ENCODE measurements around the gene CLCNKA. TPM values are rescaled to one million over a fixed set of nuclear protein-coding genes. Genes with fewer than 3 reads are reported as not detected.

The CLCNKA gene
- total RNA-seq, 1 donor from 2014 or later = 2.2 TPM

DNA sequence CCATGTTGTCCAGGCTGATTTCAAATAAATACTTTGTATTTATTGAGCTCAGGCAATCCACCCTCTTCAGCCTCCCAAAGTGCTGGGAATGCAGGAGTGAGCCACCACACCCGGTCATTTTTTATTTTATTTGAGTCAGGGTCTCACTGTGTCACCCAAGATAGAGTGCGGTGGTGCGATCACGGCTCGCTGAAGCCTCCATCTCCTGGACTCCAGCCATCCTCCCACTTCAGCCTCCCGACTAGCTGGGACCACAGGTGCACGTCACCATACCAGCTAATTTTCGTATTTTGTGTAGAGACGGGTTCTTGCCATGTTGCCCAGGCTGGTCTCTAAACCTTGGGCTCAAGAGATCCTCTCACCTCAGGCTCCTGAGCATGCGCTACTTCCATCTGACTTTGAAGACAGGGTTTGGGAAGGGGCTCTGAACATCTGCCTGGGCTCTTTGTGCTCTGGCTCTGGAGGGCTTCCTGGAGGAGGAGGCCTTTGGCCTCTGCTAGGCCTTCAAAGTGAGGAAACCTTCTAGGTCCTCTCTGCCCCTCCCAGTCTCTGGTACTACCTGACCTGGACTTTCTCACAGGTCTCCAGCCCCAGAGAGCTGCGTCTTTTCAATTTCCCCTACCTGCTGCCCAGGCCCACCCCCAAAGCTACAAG lies 9.8 kb upstream of the CLCNKA start:
- H3K36me3 Mint-ChIP-seq (ENCODE audit: insufficient read depth) = no peaks in the 10 kb centered on the region
- TF ChIP-seq, protein P1, sequence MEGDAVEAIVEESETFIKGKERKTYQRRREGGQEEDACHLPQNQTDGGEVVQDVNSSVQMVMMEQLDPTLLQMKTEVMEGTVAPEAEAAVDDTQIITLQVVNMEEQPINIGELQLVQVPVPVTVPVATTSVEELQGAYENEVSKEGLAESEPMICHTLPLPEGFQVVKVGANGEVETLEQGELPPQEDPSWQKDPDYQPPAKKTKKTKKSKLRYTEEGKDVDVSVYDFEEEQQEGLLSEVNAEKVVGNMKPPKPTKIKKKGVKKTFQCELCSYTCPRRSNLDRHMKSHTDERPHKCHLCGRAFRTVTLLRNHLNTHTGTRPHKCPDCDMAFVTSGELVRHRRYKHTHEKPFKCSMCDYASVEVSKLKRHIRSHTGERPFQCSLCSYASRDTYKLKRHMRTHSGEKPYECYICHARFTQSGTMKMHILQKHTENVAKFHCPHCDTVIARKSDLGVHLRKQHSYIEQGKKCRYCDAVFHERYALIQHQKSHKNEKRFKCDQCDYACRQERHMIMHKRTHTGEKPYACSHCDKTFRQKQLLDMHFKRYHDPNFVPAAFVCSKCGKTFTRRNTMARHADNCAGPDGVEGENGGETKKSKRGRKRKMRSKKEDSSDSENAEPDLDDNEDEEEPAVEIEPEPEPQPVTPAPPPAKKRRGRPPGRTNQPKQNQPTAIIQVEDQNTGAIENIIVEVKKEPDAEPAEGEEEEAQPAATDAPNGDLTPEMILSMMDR (IDR thresholded peaks at IDR 0.05; ENCODE audit: unreplicated experiment) = no peak
- H3K4me1 Mint-ChIP-seq (ENCODE audit: low read depth) = peaks cover 11% of the 10 kb centered on the region
- no peaks in the 10 kb centered on the region for H3K9me3 Mint-ChIP-seq (ENCODE audit: low read depth)
- H3K27me3 Mint-ChIP-seq = no peaks in the 10 kb centered on the region
- H3K27ac Mint-ChIP-seq = peak overlapping the region; percentile 52
- H3K4me3 Mint-ChIP-seq (ENCODE audit: low read depth) = no peak overlapping the region
- no peak for DNase-seq (ENCODE audit: low spot score, unreplicated experiment)

DNA sequence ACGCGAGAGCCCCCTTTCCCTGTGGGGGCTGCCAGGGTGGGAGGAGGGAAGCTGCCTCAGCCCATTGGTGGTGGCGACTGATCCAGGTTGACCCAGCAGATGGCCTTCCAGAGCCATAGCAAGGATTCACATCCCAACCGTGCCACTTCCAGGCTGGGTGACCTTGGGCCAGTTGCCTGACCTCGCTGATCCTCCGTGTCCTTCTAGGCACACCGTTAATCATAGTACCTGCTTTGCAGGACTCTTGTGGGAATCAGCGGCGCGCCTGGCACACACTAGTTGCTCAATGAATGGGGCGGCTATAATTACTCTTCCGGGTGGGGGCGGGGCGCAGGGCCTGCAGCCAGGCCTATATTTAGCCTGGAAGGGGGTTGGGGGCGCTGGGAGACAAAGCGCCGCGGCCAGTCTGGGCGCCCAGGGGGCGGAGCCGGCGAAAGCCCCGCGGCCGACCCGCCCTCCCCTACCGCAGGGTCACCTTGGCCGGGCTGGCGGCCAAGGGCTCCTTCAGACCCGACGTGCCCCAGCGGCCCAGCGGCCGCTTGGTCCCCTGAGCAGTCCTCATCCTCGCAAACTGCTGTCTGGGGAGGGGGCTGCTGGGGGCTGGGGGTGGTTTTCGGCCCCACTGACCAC lies 9.1 kb upstream of the CLCNKA start:
- Mint-ChIP-seq H3K9me3 (ENCODE audit: low read depth) (no peaks in the 10 kb centered on the region), H3K4me3 (ENCODE audit: low read depth) (peak overlapping the region; percentile 41), H3K27me3 (no peaks in the 10 kb centered on the region), H3K27ac (no peak overlapping the region), H3K36me3 (ENCODE audit: insufficient read depth) (no peaks in the 10 kb centered on the region), H3K4me1 (ENCODE audit: low read depth) (peaks cover 13% of the 10 kb centered on the region)
- DNase-seq (ENCODE audit: low spot score, unreplicated experiment) = peak; percentile 47
- TF ChIP-seq, protein P1 (IDR thresholded peaks at IDR 0.05; ENCODE audit: unreplicated experiment) = no peak

DNA sequence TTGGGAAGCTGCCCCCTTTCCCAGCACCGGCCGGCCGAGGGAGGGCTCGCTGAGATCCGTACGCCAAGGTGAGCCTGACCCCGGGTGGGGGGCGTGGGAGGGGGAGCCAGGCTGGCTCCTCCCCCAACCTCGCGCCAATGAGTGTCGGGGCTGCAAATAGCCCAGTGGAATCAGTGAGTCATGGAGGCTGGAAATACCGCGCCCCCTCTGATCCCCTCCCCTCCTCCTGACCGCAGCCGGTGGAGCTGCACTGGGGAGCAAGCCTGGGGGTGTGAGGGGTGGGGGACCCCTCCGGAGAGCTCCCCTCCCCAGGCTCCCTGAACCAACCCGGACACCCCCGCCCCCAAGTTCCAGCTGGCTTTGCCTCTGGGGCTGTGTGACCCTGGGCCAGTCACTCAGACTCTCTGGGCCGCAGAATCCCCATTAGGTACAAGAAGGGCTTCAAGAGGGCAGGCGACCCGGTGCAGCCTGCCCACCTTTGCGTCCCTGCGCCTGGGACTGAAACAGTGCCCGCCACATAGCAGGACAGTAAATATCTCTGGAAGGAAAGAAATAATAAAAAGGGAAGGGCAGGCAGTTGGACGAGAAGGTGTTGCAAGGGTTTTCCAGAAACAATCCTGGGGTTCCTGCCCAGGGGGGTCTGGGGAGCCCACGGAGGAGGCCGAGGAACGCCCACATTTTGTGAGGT lies 8.5 kb upstream of the CLCNKA start:
- H3K27ac Mint-ChIP-seq = no peak overlapping the region
- TF ChIP-seq, protein P1 (IDR thresholded peaks at IDR 0.05; ENCODE audit: unreplicated experiment) = no peak
- peak overlapping the region; percentile 31 for H3K4me3 Mint-ChIP-seq (ENCODE audit: low read depth)
- peaks cover 1% of the 10 kb centered on the region for H3K27me3 Mint-ChIP-seq
- DNase-seq (ENCODE audit: low spot score, unreplicated experiment) = peak; percentile 49
- peaks cover 13% of the 10 kb centered on the region for H3K4me1 Mint-ChIP-seq (ENCODE audit: low read depth)
- no peaks in the 10 kb centered on the region for H3K9me3 Mint-ChIP-seq (ENCODE audit: low read depth)
- no peaks in the 10 kb centered on the region for H3K36me3 Mint-ChIP-seq (ENCODE audit: insufficient read depth)

DNA sequence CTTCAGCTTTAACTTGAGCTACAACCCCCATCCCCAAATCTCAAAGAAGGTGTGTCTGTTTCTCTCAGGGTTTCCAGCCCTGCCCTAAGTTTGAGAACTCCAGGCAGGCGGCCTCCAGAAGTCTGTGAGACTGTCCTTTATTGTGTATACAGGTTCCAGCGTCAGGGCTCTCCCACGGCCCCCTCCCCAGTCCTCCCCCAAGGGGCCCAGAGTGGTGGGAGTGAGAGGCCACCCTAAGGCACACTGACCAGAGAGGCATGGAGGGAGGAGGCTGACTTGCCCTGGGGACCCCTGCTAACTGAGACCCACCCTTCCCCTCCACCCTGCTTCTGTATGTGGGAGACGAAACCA lies 8.0 kb upstream of the CLCNKA start:
- peak overlapping the region; percentile 37 for H3K27ac Mint-ChIP-seq
- TF ChIP-seq, protein P1 (IDR thresholded peaks at IDR 0.05; ENCODE audit: unreplicated experiment) = no peak
- no peaks in the 10 kb centered on the region for H3K36me3 Mint-ChIP-seq (ENCODE audit: insufficient read depth)
- H3K9me3 Mint-ChIP-seq (ENCODE audit: low read depth) = no peaks in the 10 kb centered on the region
- peaks cover 13% of the 10 kb centered on the region for H3K4me1 Mint-ChIP-seq (ENCODE audit: low read depth)
- DNase-seq (ENCODE audit: low spot score, unreplicated experiment) = no peak
- H3K27me3 Mint-ChIP-seq = peaks cover 4% of the 10 kb centered on the region
- no peak overlapping the region for H3K4me3 Mint-ChIP-seq (ENCODE audit: low read depth)

Data from progenitor cell of endocrine pancreas (in vitro differentiated cells).